HFFc6 (cell line): ENCODE measurements around the gene CEPT1. TPM values are rescaled to one million over a fixed set of nuclear protein-coding genes. Genes with fewer than 3 reads are reported as not detected.
A peak's percentile ranks its signal among the peaks of the same experiment; 100 is the strongest.

Experiments
- DNase-seq: peaks from one replicate; pipeline ENCODE4 v3.0.0-alpha.2; 2018
- H3K27ac Mint-ChIP-seq: 2 replicates; pipeline ENCODE4 v1.8.0; 2020; ENCODE audit warnings: mild to moderate bottlenecking, mixed read lengths
- H3K27me3 Mint-ChIP-seq: 2 replicates; pipeline ENCODE4 v1.8.0; 2021; ENCODE audit warnings: mild to moderate bottlenecking, moderate library complexity, mixed read lengths; ENCODE audit not compliant: insufficient read depth
- H3K36me3 Mint-ChIP-seq: 2 replicates; pipeline ENCODE4 v1.8.0; 2021; ENCODE audit warnings: low read depth, mixed read lengths
- H3K4me1 Mint-ChIP-seq: 2 replicates; pipeline ENCODE4 v1.8.0; 2020; ENCODE audit warnings: low read depth, mixed read lengths
- H3K4me3 Mint-ChIP-seq: 2 replicates; pipeline ENCODE4 v1.8.0; 2020; ENCODE audit warnings: mild to moderate bottlenecking, moderate library complexity, mixed read lengths
- H3K9me3 Mint-ChIP-seq: 2 replicates; pipeline ENCODE4 v1.8.0; 2020; ENCODE audit warnings: mild to moderate bottlenecking, mixed read lengths
- CTCF ChIP-seq: fragments of 200-600 bp; sonication (generic); IDR thresholded peaks from 2 replicates; pipeline ENCODE4 v1.5.0; 2021; ENCODE audit warnings: antibody characterized with exemption, mild to moderate bottlenecking
- total RNA-seq, 6 experiments: library from RNA; stranded (reverse); fragmentation: NEBNext Ultra II Directional; extraction: Animal tissue kit (Norgen Biotek cat#: 25700); gene quantifications; 2 replicates in 1 of 6; 3 replicates in 5 of 6; pipeline ENCODE4 v1.2.3, GENCODE V29; 2021

CEPT1 gene
- total RNA-seq, 6 experiments from 2014 or later: 26.5 to 38.9 (median 33.5) TPM

- Mint-ChIP-seq H3K27me3 (peaks cover 5% of the 10 kb centered on the region), H3K27ac (no peak within 1 kb of the TSS), H3K4me1 (peaks cover 7% of the 10 kb centered on the region), H3K9me3 (no peaks in the 10 kb centered on the region), H3K4me3 (no peak within 1 kb of the TSS), H3K36me3 (no peaks in the 10 kb centered on the region)
- no peak for TF ChIP-seq CTCF
- no peak for DNase-seq
Measured at GRCh38 chr1:111199881-111200801, 60.1 kb downstream of the CEPT1 start, which contains the start of gene DENND2D. Gene DENND2D (minus strand): TSS chr1:111200646. CDS start chr1:111200459, 187 bp downstream.

GRCh38 chr1:111200802-111201161 is 60.8 kb downstream of the CEPT1 start:
- no peaks in the 10 kb centered on the region for H3K36me3 Mint-ChIP-seq
- H3K27ac Mint-ChIP-seq: no peak overlapping the region
- peaks cover 5% of the 10 kb centered on the region for H3K27me3 Mint-ChIP-seq
- no peak overlapping the region for H3K4me3 Mint-ChIP-seq
- H3K9me3 Mint-ChIP-seq: no peaks in the 10 kb centered on the region
- no peak for TF ChIP-seq CTCF
- DNase-seq: no peak
- peaks cover 12% of the 10 kb centered on the region for H3K4me1 Mint-ChIP-seq

- H3K36me3 Mint-ChIP-seq: no peaks in the 10 kb centered on the region
- DNase-seq: no peak
- H3K9me3 Mint-ChIP-seq: no peaks in the 10 kb centered on the region
- no peak overlapping the region for H3K4me3 Mint-ChIP-seq
- H3K27me3 Mint-ChIP-seq: peaks cover 8% of the 10 kb centered on the region
- TF ChIP-seq CTCF: no peak
- peaks cover 18% of the 10 kb centered on the region for H3K4me1 Mint-ChIP-seq
- no peak overlapping the region for H3K27ac Mint-ChIP-seq
Measured at GRCh38 chr1:111201275-111202090, 61.5 kb downstream of the CEPT1 start.

GRCh38 chr1:111202366-111202706 is 62.3 kb downstream of the CEPT1 start:
- no peak for TF ChIP-seq CTCF
- H3K27ac Mint-ChIP-seq: no peak overlapping the region
- peaks cover 9% of the 10 kb centered on the region for H3K27me3 Mint-ChIP-seq
- peaks cover 18% of the 10 kb centered on the region for H3K4me1 Mint-ChIP-seq
- DNase-seq: no peak
- no peaks in the 10 kb centered on the region for H3K9me3 Mint-ChIP-seq
- no peak overlapping the region for H3K4me3 Mint-ChIP-seq
- H3K36me3 Mint-ChIP-seq: no peaks in the 10 kb centered on the region

GRCh38 chr1:111202707-111203623 is 62.9 kb downstream of the CEPT1 start:
- H3K27ac Mint-ChIP-seq: 0 out of 2 replicates have a peak overlapping the region, but pooled peaks have one; percentile 6
- no peaks in the 10 kb centered on the region for H3K36me3 Mint-ChIP-seq
- TF ChIP-seq CTCF: no peak
- peaks cover 18% of the 10 kb centered on the region for H3K4me1 Mint-ChIP-seq
- no peaks in the 10 kb centered on the region for H3K9me3 Mint-ChIP-seq
- H3K4me3 Mint-ChIP-seq: peak overlapping the region; percentile 45; the same call in 1 of the 2 replicates
- H3K27me3 Mint-ChIP-seq: peaks cover 9% of the 10 kb centered on the region
- DNase-seq: no peak
